ENCODE data around the gene SHC4.

The SHC4 gene

GRCh38 chr15:48833526-48834239 lies 130.0 kb downstream of the SHC4 start:
- no peak for DNase-seq

GRCh38 chr15:48832648-48833047 lies 131.1 kb downstream of the SHC4 start:
- DNase-seq: no peak

GRCh38 chr15:48828906-48829305 lies 134.8 kb downstream of the SHC4 start:
- no peak for DNase-seq

GRCh38 chr15:48828471-48828870 lies 135.2 kb downstream of the SHC4 start:
- no peak for DNase-seq

DNA sequence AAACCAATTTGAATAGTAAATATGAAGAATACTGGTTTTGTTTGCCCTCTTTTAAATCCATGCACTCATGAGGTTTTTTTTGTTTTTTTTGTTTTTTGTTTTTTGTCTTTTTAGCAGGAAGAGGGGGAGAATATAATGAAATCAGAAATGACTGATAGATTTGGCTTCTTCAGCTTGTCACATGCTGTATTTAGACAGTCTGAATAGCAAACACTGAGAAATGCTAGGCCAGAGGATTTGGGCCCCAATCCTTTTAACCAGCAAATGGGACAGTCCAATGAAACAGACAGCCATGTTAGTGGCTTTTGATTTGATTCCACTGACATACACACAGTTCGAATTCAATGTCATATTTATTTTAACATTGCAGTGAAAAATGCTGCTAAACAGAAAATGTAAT lies 138.6 kb downstream of the SHC4 start:
- no peak for DNase-seq

GRCh38 chr15:48823706-48824105 lies 140.0 kb downstream of the SHC4 start:
- DNase-seq: no peak

DNA sequence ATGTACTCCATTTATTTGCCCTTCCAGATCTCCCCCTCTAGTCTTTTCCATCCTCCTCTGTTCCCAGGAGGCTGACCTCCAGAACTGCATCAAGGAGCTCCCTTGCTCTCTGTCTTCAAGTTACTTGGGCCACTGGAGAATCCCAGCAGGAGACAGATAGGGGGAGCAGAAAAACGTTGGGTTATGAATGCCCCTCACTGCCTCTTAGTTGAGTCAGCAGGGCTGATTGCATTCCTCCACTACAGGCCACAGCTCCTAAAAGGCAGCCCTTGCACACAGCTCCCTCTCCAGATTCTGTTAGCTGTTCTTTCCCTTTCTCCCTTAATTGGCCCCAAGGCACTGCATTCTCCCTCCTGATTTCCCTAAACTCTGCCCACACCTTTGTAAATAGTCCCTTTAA lies 140.5 kb downstream of the SHC4 start:
- no peak for DNase-seq

GRCh38 chr15:48814286-48814685 lies 149.4 kb downstream of the SHC4 start:
- DNase-seq: no peak

DNA sequence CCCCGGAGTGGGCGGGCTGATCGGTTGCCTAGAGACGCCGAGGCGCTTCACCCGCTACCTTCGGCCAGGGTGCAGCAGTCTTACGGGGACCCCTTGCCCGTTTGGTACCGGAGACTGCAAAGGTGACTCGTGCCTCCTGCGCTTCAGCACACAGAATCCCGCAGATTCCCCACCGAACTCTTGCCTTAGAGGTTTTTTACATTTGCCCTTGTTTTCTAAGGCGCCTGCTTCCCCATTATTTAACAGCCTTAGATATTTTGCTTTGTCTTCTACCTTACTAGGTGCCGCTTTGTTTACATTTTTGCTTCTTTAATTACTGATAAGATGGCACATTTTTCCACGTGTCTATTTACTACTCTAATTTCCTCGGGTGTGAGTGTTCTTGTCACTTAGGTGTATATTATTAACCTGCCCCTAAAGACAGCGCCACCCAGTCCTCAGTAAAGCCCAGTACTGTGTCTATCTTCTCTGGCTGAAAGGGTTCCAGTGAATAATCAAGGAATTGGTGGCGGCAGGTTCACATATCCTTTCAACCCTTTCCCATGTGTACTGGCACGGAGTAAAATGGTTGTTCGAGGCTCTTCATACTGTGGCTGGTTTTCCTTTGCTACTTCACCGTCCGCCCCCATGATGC lies 152.3 kb downstream of the SHC4 start:
- DNase-seq: no peak

- peak; percentile 83 to 99 for DNase-seq
These were observed 153.1 kb downstream of the SHC4 start, which contains the start of gene CEP152 for GRCh38 chr15:48810414-48811324. Gene CEP152, minus strand, starts transcription at chr15:48811069. Its CDS starts 5,420 bp downstream, at chr15:48805649.

GRCh38 chr15:48806151-48806550 lies 157.6 kb downstream of the SHC4 start:
- DNase-seq: no peak

DNA sequence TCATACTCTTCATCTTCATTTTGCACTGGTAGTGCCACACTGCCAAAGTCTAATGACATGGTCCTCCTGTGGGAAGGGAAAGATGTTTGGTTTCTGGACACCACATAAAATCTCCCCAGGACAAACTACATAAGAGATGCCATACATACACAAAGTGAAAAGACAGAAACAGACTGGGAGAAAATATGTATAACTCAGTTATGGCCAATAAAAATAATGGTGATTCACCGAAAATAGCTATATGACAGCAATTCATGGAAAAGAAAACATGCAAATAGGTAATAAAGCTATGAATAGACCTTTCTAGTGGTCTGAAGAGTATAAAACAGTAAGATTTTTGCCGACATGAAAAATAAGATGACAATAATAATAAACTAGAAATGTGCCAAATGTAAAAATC lies 158.1 kb downstream of the SHC4 start:
- DNase-seq: no peak

GRCh38 chr15:48803877-48804276 lies 159.8 kb downstream of the SHC4 start:
- no peak for DNase-seq

GRCh38 chr15:48802867-48803266 lies 160.9 kb downstream of the SHC4 start:
- DNase-seq: no peak

DNA sequence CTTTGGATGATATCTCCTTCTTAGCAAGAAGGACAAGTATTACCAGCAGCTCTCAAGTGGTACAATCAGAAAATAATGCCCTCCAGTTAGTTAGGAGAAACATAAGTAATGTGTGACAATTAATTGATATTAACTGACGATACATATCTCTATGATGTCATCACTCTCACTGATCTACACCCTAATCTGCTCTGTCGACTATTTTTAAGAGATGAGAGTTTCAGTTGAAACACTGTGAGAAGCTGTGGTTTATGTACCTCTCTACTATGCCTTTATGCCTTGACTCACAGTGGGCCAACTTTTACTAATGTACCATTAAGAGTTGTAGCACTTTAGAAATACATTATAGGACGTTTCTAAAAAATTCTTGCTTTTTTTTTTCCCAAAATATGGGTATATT lies 161.5 kb downstream of the SHC4 start:
- DNase-seq: no peak

DNA sequence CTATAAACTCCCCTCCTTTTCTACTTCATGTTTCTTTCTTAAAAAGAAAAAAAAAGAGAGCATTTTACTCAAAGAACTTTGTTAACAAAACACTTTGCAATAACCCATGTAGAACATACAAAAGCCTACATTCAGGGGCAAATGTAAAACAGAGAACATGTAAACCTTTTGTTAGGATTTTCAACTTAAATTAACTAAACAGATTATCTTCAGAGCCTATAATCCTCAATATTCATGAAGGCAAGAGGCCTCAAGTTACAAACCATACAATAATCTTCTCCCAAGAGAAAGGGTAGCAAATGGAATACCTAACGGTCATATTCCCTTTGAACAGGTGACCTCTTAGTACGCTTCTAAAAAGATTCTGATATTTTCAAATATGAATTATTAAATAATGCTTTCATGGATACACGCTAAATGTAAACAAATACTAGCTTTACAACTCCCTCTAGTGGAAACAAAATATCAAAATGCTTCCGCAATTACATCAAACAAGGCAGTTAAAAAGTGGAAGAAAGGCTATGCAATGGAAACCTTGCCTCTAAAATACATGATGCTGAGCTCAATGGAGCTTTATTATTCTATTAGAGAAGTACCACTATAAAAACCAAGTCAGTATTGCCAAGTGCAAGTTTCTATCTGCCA lies 162.8 kb downstream of the SHC4 start:
- DNase-seq: no peak

DNA sequence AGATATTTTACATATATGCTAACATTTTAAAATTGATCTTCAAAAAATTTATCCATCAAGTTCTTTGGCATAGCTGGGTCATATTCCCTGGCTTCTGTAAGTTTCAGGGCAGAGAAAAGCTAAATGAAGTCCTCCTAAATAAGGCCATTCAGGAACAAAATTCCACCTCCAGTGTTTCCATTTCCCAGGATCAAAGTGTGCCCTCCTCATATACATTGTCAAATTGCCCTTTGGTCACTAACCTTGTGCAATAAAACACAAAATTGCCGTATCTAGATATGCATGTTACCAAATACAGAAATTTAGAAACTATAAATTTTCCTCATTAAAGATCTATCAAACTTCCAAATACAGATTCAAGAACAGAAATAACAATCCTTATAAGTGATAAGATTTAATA lies 163.5 kb downstream of the SHC4 start:
- DNase-seq: no peak

DNA sequence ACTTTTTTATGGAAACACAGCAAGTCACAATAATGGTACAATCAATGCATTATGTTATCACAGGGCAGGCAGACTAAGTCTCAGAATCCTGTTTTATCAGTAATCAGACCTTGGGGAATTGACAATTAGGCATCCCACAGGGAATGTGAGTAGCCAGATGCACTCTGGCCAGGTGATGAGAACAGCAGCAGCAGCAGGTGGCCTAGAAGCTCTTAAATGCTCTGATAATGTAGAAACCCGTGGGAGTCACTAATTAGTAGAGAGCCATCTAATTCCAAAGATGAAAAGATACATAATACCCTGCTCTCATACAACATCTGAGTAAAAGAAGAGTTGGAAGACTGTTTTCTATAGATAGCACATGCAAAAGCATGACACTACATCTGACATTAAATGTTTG lies 165.4 kb downstream of the SHC4 start:
- no peak for DNase-seq

DNA sequence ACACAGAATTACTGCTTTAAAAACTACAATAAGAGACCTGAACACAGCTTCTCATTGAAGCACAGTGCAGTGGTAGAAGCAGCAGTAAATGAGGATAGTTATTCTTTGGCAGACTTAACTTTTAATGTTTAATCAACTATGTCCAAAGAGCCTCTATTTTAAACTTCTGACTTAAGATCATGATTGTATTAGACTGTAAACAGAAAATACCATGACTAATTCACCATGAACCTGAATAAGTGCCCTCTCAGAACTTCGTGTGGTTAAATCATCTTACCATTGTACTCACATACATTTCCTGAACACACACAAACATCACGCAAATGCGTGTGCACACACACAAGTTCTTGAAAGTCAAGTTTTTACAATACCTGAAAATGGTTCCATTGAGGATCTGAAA lies 166.8 kb downstream of the SHC4 start:
- no peak for DNase-seq

GRCh38 chr15:48796521-48796920 lies 167.2 kb downstream of the SHC4 start:
- no peak for DNase-seq

GRCh38 chr15:48795901-48796300 lies 167.8 kb downstream of the SHC4 start:
- no peak for DNase-seq

DNA sequence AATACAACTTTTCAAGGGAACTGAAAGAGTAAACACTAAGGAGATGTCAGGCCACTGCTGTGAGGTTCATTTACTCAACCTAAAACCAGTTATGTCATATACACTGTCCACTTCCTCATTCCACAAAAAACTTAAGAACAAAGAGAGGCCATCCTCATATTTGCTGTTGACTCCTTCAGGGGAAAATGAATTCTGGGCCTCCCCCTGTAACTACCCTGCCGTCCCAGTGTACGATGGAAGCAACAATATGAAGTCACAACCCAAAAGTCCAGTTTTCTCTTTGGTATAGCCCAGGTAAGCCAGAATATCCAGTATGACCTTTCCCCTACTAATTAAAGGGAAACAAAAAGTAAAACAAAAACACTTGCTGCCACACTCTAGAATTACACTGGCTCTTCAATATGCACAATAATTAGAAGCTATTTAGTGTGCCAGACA lies 169.0 kb downstream of the SHC4 start:
- peak; percentile 16 to 80 for DNase-seq

GRCh38 chr15:48792408-48792807 lies 171.3 kb downstream of the SHC4 start:
- DNase-seq: no peak

All from bone marrow (tissue), 2 donors.